ENCODE measurements around the gene AGAP1. TPM values are rescaled to one million over a fixed set of nuclear protein-coding genes. Genes with fewer than 3 reads are reported as not detected.

Gene AGAP1
- total and polyA plus RNA-seq, 2 donors (not counting 3 experiments of a cell fraction or from before 2014, with no cell fraction given): 10.2 to 20.9 TPM

DNA sequence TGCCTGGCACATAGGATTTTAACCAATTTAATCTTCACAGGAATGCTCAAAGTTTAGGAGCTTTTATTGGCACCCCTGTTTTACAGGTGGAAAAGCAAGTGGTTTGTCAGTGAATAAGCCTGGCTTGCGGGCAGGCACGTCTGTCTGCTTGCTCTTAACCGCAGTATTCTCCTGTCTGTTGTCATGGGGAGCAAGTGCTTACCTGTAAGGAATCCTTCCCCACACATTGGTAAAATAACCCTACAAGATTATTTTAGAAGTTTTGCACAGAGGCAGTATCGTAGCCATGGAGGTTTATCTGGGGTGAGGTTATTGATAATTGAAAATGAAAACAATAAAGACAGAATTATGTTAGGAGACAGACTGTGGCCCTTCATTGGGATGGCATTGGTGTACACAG lies 174.9 kb downstream of the AGAP1 start:
- ChIA-PET POLR2A (no interaction called here), CTCF (interaction anchor here (0.9 kb wide), 1 partner anchor 77 kb away, joined by 3 read pairs; no protein-coding TSS in a partner anchor)
- no peaks in the 10 kb centered on the region for H3K36me3 ChIP-seq (ENCODE audit: control insufficient read depth in 2 of 2, extremely low read depth in 1 of 2, insufficient read depth in 2 of 2, low read length in 2 of 2)
- no TSS peak for BruUV-seq (replicated peaks)
- H3K79me2 ChIP-seq (ENCODE audit: control insufficient read depth, insufficient read depth, low read length): no peaks in the 10 kb centered on the region
- H3K9me1 ChIP-seq (replicated peaks; ENCODE audit: control insufficient read depth, extremely low read depth, insufficient read depth, low read length): no peaks in the 10 kb centered on the region
- DNase-seq (ENCODE audit: low read depth, low spot score) (no peak), FAIRE-seq (no peak)
- no peak overlapping the region for H3K4me3 ChIP-seq (replicated peaks in 1 of 3; ENCODE audit: insufficient read depth in 1 of 3, low read depth in 1 of 3, low read length in 3 of 3)
- no peaks in the 10 kb centered on the region for H4K20me1 ChIP-seq (replicated peaks; ENCODE audit: control insufficient read depth, extremely low read depth, insufficient read depth, low read length)
- TF ChIP-seq POLR2AphosphoS5 (IDR thresholded peaks at IDR 0.05; ENCODE audit: insufficient read depth, low read depth, low read length): no peak
- no peak for TF ChIP-seq GATA2 (IDR thresholded peaks at IDR 0.05; ENCODE audit: insufficient read depth, insufficient read length, low read depth, low read length)
- TF ChIP-seq, protein P1, sequence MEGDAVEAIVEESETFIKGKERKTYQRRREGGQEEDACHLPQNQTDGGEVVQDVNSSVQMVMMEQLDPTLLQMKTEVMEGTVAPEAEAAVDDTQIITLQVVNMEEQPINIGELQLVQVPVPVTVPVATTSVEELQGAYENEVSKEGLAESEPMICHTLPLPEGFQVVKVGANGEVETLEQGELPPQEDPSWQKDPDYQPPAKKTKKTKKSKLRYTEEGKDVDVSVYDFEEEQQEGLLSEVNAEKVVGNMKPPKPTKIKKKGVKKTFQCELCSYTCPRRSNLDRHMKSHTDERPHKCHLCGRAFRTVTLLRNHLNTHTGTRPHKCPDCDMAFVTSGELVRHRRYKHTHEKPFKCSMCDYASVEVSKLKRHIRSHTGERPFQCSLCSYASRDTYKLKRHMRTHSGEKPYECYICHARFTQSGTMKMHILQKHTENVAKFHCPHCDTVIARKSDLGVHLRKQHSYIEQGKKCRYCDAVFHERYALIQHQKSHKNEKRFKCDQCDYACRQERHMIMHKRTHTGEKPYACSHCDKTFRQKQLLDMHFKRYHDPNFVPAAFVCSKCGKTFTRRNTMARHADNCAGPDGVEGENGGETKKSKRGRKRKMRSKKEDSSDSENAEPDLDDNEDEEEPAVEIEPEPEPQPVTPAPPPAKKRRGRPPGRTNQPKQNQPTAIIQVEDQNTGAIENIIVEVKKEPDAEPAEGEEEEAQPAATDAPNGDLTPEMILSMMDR (IDR thresholded peaks at IDR 0.05; ENCODE audit: extremely low read depth in 1 of 2, insufficient read depth in 1 of 2, low read depth in 1 of 2, low read length in 2 of 2): no peak
- TF ChIP-seq FOS (IDR thresholded peaks at IDR 0.05; ENCODE audit: borderline replicate concordance, insufficient read depth, low read length): no peak
- TF ChIP-seq MYC (IDR thresholded peaks at IDR 0.05; ENCODE audit: low read depth, low read length): no peak
- no peak for TF ChIP-seq EZH2 (IDR thresholded peaks at IDR 0.05; ENCODE audit: borderline replicate concordance, low read depth, low read length, severe bottlenecking)
- TF ChIP-seq MAX (IDR thresholded peaks at IDR 0.05; ENCODE audit: insufficient read depth, insufficient read length): no peak
- TF ChIP-seq POLR2A (IDR thresholded peaks at IDR 0.05; ENCODE audit: low read depth, low read length): no peak
- TF ChIP-seq JUN (IDR thresholded peaks at IDR 0.05; ENCODE audit: borderline replicate concordance, insufficient read depth, insufficient read length, low read depth): no peak
- H3K9ac ChIP-seq (replicated peaks; ENCODE audit: extremely low read depth, insufficient read depth, low read length): no peak overlapping the region
- peaks cover 22 to 27% of the 10 kb centered on the region in 2 experiments for H3K27me3 ChIP-seq (ENCODE audit: control insufficient read depth in 2 of 2, insufficient read depth in 2 of 2, low read length in 2 of 2)
- no peak overlapping the region for H3K27ac ChIP-seq (ENCODE audit: insufficient read depth, low read depth, low read length)
- H3K9me3 ChIP-seq (replicated peaks; ENCODE audit: control insufficient read depth, insufficient read depth, low read length): no peaks in the 10 kb centered on the region
- peaks cover 2% of the 10 kb centered on the region for H3K4me1 ChIP-seq (ENCODE audit: control insufficient read depth, extremely low read depth, insufficient read depth, low read length)
- dilution Hi-C loops (cut with MboI; ENCODE audit: extremely low pct_ligation_motif_present, low sequenced_read_pairs) (no loop called here), intact Hi-C loops (cut with micrococcal nuclease) (no loop called here)
- H3K4me2 ChIP-seq (ENCODE audit: insufficient read depth, low read length): peak overlapping the region; percentile 44
- no peak overlapping the region for H2AFZ ChIP-seq (ENCODE audit: low read depth, low read length)

Measured in endothelial cell of umbilical vein (primary cell).